NCI-H345 treated with DMSO at 0.1 percent for 48 hours (cell line): ENCODE results near the gene NODAL.

Source experiments
- DNase-seq: peaks from one replicate; lab custom pipeline; 2025; ENCODE audit not compliant: unreplicated experiment; lab: John Stamatoyannopoulos, UW

Gene NODAL

DNA sequence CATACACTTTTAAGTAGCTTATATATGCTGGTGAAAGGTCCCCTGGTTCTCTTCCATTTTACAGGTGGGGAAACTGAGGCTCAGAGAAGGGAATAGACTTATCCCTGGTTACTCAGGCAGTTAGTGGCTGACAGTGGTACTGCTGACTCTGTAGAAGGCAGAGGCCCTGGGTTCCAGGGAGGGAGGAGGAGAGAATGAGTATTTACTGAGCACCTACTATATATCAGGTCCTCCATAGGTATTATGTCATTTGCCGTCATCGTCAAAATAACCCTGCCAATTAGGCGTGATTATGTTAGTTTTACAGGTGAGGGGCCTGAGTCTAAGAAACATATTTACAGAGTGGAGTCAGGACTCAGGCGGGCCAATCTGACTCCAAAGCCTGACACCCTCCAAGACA is 23.8 kb upstream of the NODAL start:
- no peak for DNase-seq

DNA sequence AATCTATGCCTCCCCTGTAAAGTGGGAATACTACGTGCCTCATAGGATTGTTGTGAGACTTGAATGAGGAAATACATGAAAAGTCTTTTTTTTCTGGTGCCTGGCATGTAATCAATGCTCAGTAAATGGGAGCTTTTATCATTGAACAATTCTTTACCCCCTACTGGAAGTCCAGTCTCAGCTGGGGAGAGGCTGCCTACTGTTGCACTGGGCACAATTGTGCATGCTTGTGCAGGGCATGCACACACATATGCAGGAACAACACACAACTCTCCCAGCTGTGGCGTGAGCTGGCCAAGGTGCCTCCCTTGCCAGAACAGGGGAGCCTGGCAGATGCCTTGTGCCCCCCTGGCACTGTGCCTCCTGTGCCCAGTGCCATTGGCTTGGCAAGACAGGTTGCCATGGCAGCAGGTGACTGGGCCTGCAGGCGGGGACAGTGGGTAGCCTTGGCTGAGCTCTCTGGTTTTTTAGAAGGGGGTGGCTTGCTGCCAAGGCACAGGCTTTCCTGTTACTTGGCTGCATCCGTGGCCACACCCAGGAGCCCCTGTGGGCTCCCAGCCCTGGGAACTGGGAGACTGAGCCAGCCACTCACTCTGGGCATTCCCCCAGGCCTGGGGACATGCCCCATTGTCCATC is 21.0 kb upstream of the NODAL start:
- DNase-seq, result peak; percentile 43

DNA sequence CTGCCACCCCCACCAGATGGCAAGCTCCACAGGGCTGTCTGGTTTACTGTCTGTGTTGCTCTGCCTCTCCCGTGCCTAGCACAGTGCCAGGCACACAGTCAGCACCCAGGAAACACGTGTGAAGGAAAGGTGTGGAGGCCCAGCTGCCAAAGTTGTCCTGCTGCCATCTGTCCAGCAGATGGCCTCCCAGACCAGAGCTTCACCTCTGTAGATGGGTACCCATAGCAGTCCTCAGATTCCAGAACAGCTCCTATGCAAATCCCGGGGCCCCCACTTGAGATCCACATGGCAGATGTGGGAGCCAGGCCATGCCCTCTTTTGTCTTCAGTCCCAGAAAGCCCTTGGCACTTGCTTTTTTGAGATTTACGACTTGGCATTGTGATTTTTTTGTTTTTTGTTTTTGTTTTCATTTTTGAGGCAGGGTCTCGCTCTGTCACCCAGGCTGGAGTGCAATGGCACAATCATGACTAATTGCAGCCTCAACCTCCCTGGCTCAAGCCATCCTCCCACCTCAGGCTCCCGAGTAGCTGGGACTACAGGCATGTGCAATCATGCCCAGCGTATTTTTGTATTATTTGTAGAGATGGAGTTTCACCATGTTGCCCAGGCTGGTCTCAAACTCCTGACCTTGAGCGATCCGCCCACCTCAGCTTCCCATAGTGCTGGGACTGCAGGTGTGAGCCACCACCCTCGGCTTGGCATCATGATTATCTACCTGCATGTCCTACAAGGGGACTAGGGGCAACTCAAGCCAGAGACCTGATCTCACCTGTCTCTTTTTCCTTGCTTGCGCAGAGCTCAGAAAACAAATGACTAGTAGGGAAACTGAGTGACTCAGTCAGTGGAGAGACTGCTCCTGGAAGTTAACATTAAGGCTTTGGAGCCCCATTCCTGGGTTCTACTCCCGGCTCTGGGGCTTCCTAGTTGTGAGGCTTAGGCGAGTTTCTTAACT is 20.2 kb upstream of the NODAL start:
- DNase-seq, result no peak

DNA sequence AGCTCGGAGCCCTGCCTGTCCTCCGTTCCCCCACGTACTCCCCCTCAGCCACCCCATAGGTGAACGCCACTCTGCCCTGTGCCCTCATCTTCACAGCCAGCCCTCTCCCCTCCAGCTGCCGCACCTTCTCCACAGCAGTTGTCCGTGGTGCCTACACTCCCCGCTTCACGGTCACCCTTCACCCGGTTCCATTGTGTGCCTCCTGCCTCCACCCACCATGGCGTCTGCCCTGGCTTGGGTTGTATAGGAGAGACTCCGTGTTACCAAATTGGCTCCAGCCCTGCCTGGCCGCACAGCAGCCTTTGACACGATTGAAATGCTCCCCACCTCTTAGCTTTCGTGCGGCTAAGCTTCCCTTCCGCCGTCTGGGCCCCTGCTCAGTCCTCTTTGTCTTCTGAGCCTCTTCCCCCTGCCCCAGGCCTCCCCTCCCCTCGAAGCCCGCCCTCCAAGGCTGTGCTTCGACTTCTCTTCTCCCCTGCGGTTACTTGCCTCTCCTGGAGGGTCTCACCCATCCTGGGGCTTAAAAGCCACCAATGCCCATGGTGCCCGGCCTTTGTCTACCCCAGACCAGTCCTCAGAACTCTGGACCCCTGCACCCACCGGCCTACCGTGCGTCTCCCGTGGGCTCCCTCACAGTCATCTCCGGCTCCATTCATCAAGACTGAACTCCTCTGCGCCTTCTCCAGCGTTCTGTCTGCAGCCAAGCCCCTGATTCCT is 18.5 kb upstream of the NODAL start:
- DNase-seq, result no peak

DNA sequence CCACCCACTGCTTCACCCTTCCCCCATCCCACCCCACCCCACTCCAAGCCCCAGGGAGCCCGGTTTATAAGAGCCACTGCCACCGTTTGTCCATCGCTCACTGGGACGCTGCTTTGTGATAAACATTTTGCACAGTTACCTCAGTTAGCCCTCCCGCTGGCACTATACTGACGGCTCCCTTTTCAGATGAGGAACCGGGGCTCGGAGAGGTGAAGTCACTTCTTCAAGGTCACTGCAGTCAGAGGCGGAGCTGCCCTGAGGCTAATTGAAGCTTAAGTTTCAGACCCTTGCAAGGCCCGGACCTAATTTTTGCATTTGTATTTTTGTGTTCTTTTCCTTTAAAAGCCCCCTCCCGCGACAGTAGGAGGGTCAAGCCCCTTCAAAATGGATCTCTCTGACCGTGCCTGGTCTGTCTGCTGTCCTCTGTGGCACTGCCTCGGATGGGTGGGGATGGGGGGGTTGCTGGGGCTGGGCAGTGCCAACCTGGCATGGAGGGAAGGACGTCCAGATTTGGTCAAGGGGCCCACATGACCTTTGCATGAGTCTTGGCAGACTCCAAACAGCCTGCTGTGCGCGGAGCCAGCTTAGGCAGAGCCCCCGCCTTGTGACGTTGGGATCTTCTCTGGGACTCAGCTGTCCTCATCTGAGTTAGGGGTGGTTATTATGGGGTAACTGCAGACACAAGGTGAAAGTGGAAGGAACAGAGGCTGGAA is 17.7 kb upstream of the NODAL start:
- DNase-seq, result no peak

DNA sequence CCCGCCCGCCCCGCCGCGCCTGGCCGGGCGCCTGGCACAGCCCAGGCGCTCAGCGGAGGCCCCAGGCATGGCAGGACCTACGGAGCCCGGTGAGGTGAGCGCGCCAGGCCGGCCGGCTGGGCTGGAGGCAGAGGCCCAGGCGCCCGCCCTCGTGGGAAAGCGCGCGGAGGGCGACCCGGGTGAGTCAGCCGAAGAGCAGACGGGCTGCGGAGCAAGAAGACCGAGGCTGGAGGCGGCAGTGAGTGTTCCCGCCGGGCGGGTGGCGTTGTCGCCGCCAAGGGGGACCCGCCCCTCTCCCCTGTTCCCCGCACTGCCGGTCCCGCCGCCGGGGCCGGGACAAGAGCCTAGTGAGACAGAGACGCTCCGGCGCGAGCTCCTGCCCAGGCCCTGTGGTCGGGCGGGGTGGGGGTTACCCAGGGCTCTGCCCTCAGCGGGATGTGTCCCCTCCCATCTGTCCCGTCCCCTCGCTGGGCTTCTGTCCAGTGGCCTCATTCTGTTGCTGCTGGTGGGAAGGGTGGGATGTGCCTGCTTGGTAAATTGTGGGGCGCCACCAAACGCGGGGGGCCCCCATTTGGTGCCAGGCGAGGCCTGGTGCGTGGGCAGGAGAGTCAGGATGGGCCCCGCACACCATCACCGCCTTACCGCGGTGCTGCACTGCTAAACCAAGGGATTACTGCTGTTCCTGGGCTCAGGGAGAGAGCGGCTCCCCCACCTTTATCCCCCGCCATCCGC is 17.0 kb upstream of the NODAL start:
- DNase-seq, result no peak

DNA sequence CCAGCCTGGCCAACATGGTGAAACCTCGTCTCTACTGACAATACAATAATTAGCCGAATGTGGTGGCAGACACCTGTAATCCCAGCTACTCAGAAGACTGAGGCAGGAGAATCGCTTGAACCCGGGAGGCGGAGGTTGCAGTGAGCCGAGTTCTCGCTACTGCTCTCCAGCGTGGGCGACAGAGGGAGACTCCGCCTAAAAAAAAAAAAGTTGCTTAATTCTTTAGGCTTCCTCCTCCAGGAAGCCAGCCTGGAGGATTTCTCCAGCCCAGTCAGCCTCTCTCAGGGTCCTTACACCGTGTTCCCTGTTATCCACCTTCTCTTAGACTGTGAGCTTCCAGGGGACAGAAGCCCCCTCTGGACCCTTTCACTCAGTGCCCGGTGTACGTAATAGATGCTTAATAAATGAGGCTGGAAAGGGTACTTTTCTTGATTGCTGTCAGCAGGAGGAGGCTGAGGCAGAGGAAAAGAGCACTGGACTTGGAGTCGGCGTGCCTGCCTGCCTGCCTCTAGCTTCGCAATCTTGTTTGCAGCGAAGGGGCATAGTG is 16.4 kb upstream of the NODAL start:
- DNase-seq, result no peak

DNA sequence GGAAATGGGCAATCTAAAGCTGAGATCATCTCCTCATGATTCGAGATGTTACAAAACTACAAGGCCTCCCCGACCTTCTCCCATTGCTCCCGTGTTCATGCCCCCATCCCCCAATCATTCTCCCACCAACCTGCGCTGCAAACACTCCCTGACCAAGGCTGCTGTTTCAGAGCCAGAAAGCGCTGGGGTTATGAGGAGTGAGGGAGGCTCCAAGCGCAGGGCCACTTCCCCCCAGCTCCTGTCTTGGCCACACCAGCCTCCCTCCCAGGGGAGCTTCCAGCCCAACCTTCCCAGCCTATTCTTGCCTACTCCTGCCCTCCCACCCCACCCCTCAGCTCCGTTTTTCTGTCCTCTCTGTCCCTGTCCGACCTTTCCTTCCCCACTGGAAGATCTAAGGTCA is 14.7 kb upstream of the NODAL start:
- no peak for DNase-seq

DNA sequence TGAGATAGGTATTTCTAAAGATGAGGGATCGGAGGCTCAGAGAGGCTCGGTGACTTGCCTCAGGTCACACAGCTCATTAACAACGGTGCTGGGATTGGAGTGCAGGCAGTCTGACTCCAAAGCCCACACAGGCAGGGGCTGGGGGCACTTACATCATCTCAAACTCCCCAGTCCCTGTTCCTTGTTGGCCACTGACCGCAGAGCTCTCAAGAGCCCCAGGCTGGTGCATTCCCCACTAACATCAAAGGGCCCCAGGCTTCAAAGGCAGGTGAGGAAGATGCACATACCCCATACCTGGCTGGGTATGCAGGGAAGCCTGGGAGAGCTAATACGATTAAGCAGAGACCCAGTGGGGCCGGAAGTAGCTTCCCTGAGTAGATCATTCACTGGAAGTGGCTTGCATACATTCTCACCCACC is 13.7 kb upstream of the NODAL start:
- no peak for DNase-seq

DNA sequence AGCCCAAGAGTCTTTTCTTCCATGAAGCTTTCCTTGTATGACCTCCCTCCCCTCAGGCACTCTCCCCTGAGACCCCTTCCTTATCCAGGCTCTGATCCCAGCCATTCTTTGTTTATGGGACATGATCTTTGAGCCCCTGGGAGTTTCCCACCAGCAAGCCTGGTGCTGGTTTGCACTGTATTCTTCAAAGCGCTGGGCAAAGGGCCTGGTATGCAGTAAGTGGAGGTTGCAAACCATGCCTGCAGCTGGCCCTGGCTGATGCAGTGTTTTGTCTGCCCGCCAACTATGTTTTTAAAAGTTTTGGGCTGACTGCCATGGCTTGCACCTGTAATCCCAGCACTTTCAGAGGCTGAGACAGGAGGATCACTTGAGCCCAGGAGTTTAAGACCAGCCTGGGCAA is 6.8 kb upstream of the NODAL start:
- DNase-seq, result no peak

DNA sequence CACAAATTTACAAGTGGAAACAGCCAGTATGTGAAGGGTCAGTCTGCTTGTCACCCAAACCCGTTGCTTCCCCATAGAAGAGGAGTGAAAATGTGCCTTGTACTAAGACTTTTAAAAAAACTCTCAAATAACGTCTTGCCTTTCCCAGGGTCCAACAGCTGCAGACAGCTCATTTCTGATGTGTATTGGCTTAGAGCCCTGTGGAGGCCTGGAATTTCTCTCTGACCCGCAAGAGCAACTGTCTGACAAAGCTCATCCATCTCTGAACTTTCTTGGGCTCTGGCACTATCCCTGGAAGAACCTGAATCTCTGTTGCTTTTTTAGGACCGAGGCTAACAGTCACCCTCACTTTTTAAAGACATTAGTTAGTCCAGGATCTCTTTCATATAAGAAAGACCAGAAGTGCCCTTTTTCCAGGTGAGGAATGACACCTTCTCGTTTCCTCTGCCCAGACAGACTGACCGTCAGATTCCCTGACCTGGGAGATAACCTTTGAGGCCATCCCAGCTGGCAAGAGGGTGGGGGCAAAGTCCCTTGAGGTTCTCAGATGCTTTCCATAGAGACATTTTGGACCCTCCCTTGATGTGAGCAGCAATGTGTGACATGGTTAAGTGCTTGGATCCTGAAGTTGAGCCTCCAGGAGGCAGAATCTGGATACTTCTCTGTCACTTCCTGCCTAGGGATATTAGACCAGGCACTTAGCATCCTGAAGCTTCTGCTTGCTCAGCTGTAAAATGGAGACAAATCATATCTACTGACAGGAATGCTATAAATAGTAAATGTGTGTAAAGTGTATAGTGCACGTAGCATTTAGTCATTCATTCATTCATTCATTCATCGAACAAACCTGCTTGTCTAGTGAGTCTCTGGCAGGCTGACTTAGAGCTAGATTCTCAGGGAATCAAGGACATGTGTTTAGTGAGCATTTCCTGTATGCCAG is 4.5 kb upstream of the NODAL start:
- DNase-seq, result no peak

DNA sequence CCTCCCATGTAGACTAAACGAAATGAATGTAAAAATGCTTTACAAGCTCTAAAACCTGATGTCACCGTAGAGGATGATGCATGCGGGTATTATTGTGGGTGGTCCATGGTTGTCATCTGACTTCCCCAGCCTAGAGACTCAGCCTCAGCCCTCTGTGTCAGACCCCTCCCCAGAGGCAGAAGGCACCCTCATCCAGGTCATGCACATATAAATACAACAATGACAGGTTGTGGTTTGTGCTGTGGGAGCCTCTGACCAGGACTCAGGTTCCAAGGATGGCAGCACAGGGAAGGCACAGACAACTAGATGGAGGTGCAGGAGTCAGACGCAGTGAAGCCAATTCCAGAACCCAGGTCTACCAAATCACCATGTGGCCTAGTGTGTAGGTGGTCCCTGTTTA is 3.3 kb upstream of the NODAL start:
- no peak for DNase-seq

DNA sequence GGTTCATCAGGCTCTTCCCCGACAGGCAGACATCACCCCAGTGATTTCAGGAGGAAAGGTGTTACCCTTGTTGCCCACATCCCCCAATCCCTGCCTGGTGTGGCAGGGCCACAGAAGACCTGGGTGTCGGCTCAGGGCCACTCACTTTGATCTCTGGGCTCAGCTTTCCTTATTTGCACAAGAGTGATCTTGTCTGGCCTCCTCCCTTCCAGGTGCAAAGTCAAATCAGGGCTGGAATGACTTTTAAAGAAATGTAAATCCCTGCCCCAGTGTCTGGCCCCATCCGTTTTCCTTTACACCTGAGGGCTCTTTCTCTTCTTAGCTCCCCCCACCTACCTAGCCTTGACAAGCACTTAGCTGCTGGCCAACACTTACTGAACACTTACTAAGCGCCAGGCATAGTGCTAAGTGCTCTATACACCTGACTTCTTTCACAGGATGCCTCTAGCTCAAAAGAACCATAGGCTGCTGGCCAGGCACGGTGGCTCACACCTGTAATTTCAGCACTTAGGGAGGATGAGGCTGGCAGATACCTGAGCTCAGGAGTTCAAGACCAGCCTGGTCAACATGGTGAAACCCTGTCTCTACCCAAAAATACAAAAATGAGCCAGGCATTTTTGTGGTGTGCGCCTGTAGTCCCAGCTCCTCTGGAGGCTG is 979 bp upstream of the NODAL start:
- no peak for DNase-seq

DNA sequence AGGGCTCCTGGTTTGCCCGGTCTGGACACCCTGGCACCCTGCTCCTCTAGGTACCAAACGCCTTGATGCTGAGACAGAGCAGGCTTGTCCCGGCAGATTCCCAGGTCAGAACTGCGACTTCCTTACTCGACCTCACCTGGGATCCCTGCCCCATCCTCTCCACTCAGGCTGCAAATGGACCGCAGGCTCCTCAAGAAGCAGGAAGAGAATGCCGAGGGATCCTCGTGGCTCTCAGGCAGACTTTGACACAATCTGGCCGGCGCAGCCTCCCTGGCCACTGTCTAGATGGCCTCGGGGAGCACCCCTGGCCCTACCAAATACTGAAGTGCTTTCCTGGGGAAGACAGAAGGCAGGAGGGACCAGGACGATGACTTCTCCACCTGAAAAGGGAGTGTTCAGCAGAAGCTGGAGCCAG is 421 bp upstream of the NODAL start:
- no peak for DNase-seq

DNA sequence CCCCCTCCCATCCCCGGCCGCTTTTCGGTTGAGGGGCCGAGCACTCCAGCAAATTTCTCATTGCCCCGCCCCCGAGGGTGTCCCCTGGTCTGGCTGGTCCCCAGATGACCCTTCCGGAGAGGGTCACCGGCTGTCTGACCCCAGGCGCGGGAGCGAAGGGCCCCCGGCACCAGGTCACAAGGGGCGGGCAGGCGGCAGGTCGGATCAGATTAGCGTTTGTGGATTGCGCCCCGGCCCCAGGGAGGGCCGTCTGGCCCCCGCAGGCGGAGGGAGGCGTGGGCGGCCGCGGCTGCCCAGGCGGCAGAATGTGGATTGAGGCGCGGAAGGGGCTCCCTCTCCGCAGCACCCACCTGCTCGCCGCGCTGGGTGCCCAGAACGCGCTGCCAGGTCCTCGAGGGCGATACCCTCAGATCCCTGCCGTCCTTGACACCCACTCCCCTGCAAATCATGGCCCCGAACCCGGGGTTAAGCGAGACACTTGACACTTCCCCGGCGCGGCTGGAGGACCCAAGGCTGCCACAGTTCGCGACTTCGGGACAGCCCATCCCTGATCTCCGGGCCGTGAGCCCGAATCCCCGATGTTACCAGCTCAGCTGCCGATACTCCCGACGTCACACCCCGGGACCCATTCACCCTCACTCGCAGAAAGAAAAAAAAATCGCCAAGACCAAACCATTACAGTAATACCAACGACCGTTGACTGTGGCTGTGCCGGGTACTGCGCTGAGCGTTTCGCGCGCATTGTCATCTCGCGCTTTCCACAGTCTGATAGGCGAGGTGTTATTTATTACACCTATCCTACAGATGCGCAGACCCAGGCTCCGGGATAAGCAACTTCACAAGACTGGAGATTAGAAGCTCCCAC is 953 bp downstream of the NODAL start:
- no peak for DNase-seq

DNA sequence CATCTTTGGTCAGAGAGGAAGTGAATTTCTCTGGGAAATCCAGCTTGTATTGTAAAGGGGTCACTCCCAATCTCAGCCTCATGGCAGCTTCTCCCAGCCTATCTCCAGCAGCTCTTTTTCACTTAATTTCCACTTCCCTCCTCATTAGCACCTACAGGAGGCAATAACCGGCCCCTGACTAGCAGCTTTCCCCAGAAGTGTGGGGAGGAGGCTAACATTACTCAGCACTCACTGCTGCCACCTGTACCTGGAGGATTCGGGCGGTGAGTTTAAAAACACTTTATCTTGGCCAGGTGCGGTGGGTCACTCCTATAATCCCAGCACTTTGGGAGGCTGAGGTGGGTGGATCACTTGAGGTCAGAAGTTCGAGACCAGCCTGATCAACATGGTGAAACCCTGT is 3.8 kb downstream of the NODAL start:
- DNase-seq, result no peak

DNA sequence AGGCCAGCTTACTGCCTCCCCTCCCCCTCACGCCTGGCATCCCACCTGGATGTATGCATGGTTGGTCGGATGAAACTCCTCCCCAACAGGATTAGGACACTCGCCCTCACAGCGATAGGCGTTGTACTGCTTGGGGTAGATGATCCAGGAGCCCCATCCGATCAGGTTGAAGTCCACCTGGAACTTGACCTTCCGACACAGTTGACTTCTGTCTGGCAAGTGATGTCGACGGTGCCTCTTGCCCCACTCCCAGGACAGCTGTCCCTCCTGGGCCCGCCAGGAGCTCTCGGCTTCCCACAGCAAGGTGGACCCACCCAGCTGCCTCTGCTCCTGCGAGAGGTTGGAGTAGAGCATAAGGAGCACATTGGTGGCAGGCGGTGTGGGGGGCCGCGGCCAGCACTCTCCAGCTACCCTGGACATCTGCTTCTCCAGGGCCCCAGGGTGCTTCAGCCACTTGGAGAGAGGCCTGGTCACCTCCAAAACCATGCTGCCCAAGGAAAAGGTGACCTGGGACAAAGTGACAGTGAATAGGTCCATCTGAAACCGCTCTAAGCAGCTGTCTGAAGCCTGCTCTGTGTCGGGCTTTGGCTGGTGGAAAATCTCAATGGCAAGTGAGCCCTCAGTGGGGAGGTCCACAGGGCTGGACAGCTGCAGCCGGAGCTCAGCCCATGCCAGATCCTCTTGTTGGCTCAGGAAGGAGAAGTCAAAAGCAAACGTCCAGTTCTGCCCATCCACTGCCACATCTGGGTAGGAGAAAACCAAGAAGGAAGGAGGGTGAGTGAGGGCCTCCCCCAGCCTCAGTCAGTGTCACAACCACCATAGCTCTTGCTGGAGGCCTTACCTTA is 6.0 kb downstream of the NODAL start:
- no peak for DNase-seq
